NK-92 (cell line): Measurements from ENCODE around the gene THSD4.

Experiments used
- DNase-seq: peaks from one replicate; lab custom pipeline; 2025; ENCODE audit not compliant: unreplicated experiment; lab: John Stamatoyannopoulos, UW

THSD4 gene

GRCh38 chr15:71517751-71518150 is 402.5 kb downstream of the THSD4 start:
- DNase-seq, result no peak

GRCh38 chr15:71518661-71519060 is 403.4 kb downstream of the THSD4 start:
- no peak for DNase-seq

GRCh38 chr15:71526060-71526820 is 411.0 kb downstream of the THSD4 start:
- no peak for DNase-seq

GRCh38 chr15:71529361-71529760 is 414.1 kb downstream of the THSD4 start:
- no peak for DNase-seq

GRCh38 chr15:71530116-71530515 is 414.8 kb downstream of the THSD4 start:
- no peak for DNase-seq

GRCh38 chr15:71532994-71533393 is 417.7 kb downstream of the THSD4 start:
- DNase-seq, result no peak

GRCh38 chr15:71538181-71538580 is 422.9 kb downstream of the THSD4 start:
- DNase-seq, result no peak

GRCh38 chr15:71541746-71542145 is 426.5 kb downstream of the THSD4 start:
- DNase-seq, result no peak

GRCh38 chr15:71542836-71543235 is 427.6 kb downstream of the THSD4 start:
- no peak for DNase-seq

GRCh38 chr15:71543413-71543812 is 428.1 kb downstream of the THSD4 start:
- no peak for DNase-seq

- DNase-seq, result no peak
These were observed 430.0 kb downstream of the THSD4 start for GRCh38 chr15:71545223-71545760.

GRCh38 chr15:71545923-71546322 is 430.7 kb downstream of the THSD4 start:
- no peak for DNase-seq

GRCh38 chr15:71547011-71547410 is 431.7 kb downstream of the THSD4 start:
- DNase-seq, result no peak

GRCh38 chr15:71548401-71548807 is 433.1 kb downstream of the THSD4 start:
- no peak for DNase-seq

GRCh38 chr15:71549091-71549490 is 433.8 kb downstream of the THSD4 start:
- no peak for DNase-seq

GRCh38 chr15:71549697-71550096 is 434.4 kb downstream of the THSD4 start:
- no peak for DNase-seq

GRCh38 chr15:71551566-71551965 is 436.3 kb downstream of the THSD4 start:
- no peak for DNase-seq

GRCh38 chr15:71559098-71559497 is 443.8 kb downstream of the THSD4 start:
- no peak for DNase-seq

- no peak for DNase-seq
These were observed 444.3 kb downstream of the THSD4 start for GRCh38 chr15:71559616-71560015.

GRCh38 chr15:71562251-71562650 is 447.0 kb downstream of the THSD4 start:
- DNase-seq, result no peak

- no peak for DNase-seq
These were observed 448.9 kb downstream of the THSD4 start for GRCh38 chr15:71564217-71564616.

- no peak for DNase-seq
These were observed 449.7 kb downstream of the THSD4 start for GRCh38 chr15:71565006-71565405.

- DNase-seq, result no peak
These were observed 450.4 kb downstream of the THSD4 start for GRCh38 chr15:71565631-71566160.
